Stimulated activated CD8-positive, alpha-beta memory T cell treated with anti-CD3 and anti-CD28 coated beads, Interleukin-7, amount 100 ng/mL, for 1 hour (primary cell): ENCODE data around the gene B3GNT9.
A peak's percentile ranks its signal among the peaks of the same experiment; 100 is the strongest.

ENCODE experiments used
- DNase-seq, 2 donors: peaks; one replicate each; pipeline ENCODE4 v3.0.0-alpha.2; 2020; ENCODE audit warnings: low read depth in 2 of 2

Gene B3GNT9

DNA sequence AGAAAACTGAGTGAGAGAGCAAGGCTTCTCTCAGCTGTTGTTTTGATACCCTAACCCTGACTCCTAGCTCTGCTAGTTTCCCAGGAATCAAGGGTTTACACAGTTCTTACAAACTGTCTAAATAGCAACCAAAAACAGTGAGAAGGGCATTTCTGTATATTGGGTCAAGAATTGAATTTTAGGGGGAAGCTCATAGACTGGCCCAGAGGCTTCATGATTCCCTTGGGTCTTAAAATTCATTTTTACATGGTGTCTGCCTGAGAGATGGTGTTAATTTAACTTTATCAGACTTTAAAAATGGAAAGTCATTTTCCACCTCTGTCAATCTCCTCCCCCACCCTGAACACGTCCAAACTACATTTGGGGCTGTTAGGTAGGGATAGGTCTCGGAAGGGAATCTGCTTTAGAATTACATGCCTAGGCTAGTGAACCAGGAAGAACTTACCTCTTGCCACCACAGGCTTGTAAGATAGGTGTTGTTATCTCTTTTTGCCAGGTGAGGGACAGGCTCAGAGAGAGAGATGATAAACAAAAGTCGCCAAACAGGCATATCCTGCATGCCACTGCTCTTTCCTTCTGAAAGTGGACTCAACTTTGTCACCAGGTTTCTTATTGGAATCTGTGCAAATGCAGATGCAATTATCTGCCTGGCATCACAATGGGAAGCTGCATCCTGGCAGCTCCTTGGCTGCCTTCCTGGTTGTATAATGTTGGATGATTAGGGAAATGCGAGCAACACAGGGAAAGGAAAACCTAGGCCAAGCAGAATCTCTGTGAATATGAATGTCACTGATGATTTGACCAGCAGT lies 38.0 kb downstream of the B3GNT9 start:
- no peak for DNase-seq

DNA sequence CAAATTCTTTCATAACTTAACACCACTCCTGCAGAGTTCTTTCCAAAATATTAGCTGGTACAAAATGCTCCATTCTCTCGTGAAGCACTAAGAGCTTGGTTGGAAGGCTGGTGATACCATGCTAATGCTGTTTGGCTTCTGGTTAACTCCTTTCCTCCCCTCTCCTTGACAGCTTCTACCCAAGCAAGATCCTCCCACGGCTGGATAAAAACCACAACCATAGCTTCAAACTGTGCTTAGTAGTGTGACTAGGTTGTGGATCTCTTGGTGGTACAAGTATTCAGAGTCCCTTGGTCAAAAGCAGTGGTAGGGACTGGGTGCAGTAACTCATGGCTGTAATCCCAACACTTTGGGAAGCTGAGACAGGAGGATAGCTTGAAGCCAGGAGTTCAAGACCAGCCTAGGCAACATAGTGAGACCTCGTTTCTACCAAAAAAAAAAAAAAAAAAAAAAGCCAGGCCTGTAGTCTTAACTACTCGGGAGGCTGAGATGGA lies 38.8 kb downstream of the B3GNT9 start:
- DNase-seq, result no peak

DNA sequence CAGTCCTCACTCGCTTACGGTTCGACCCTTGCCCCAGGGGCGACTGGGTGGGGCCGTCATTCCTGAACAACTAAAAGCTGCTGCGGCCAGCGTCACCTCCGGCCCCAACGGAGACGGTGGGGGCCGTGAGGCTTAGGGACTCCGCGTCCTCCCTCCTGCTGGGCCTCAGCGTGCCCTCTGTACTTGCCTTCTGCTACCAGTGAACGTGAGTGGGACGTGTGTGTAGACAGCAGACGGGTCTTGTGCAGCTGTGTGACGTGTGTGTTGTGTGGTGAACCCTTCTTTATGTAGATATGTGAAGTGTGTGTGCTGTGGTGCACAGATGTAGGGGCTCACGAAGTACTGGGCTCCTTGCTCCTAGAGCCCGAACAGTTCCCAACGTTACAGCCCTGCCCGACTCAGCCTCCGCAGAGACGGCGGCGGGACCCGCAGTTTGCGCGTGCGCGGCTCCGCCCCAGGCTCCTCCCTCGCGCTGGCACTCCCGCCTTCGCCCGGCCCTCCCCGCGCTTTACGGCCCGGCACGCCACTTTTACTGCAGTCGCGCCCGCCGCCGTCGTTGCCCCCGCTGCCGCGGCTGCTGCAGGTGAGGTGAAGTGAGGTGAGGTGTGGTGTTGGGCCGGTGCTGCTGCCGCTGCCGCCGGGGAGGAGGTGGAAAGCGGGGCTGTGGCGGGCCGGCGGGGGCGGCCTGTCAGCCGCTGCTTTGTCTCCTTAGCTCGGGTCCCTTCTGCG lies 41.2 kb downstream of the B3GNT9 start, which contains the start of gene PHAF1:
Gene PHAF1 (plus strand): TSS at position 535 of the 729 bp plus-strand sequence. CDS start 235 bp downstream, outside the sequence.
- DNase-seq, result peak; percentile 95 to 97

DNA sequence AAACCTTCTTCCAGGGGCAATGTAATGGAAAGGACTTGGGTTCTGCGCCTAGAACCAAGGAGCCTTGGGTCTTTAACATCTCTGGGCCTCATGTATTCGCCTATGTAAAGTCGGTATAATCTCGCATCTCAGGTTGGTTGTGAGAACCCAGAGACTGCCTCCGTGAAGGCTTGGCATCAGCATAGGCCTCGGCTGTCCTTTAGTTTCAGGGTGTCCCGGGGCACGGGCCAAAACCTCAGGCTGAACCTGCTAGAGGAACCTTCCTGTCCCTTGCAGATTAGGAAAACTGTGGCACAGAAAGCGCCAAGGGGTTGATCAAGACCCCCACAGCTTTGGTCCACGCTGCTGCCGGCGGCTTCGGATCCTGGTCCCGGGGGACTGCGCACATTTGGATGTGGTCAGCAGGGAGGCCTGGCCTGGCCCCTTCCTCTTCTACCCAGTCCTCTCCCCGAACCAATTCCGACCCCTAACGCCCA lies 41.8 kb downstream of the B3GNT9 start:
- DNase-seq, result no peak

DNA sequence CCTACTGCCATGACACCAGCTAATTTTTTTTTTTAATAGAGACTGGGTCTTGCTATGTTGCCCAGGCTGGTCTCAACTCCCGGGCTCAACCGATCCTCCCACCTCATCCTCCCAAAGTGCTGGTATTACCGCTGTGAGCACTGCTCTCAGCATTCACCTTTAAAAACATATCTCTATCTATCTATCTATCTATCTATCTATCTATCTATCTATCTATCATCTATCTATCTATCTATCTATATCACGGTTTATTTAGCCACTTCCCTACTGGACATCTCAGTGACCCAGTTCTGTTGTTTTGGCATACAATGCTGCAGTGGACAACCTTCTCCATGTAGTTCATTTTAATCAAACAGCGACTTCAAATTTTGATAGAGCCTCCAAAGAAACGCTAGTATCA lies 42.3 kb downstream of the B3GNT9 start:
- no peak for DNase-seq

- DNase-seq, result no peak
These were observed 44.9 kb downstream of the B3GNT9 start for GRCh38 chr16:67105881-67106280.

DNA sequence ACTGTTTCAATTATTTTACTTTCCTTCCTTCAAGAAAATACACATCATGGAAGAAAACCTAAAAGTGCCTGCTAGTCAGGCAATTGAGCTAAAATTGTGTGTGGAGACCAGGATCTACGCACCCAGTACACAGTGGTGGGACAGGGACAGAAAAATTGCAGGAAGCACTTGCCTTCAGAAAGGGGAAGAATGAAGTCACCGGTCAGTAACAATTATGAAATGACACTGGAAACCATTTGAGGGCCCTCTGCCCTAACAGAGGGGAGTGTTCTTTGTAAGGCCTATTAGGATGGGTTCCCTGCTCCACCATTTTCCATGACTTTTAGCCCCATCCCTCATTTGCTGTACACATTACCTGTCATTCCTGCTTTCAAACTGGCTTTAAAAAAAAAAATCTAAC lies 45.6 kb downstream of the B3GNT9 start:
- no peak for DNase-seq

- no peak for DNase-seq
These were observed 46.0 kb downstream of the B3GNT9 start for GRCh38 chr16:67104845-67105244.

GRCh38 chr16:67104061-67104460 lies 46.7 kb downstream of the B3GNT9 start:
- no peak for DNase-seq

- DNase-seq, result no peak
These were observed 49.3 kb downstream of the B3GNT9 start for GRCh38 chr16:67101311-67102082.

GRCh38 chr16:67100569-67101310 lies 50.1 kb downstream of the B3GNT9 start:
- DNase-seq, result no peak

- no peak for DNase-seq
These were observed 52.2 kb downstream of the B3GNT9 start for GRCh38 chr16:67098599-67098998.
